Activated T-helper 1 cell treated with anti-CD3 and anti-CD28 coated beads, Interleukin-12 subunit alpha, Interleukin-12 subunit beta, Interleukin-2, Interleukin-4 antibody, amounts not matched to agents 30 ng/mL and 10 ng/mL and 1 ng/mL, durations not matched to agents 14 hours and 24 hours and 36 hours (primary cell): ENCODE results near the gene ASPG. TPM values are rescaled to one million over a fixed set of nuclear protein-coding genes. Genes with fewer than 3 reads are reported as not detected.

Source experiments
- DNase-seq: peaks from one replicate; pipeline ENCODE4 v3.0.0; 2021; ENCODE audit warnings: low spot score
- H3K27ac Mint-ChIP-seq: one replicate; pipeline ENCODE4 v1.8.0; 2021; ENCODE audit warnings: mild to moderate bottlenecking, mixed read lengths
- H3K27me3 Mint-ChIP-seq: one replicate; pipeline ENCODE4 v1.8.0; 2022; ENCODE audit warnings: mild to moderate bottlenecking, moderate library complexity, mixed read lengths; ENCODE audit not compliant: insufficient read depth
- H3K36me3 Mint-ChIP-seq: one replicate; pipeline ENCODE4 v1.8.0; 2021; ENCODE audit warnings: low read depth, mixed read lengths
- H3K4me1 Mint-ChIP-seq: one replicate; pipeline ENCODE4 v1.8.0; 2021; ENCODE audit warnings: low read depth, mixed read lengths
- H3K4me3 Mint-ChIP-seq: one replicate; pipeline ENCODE4 v1.8.0; 2021; ENCODE audit warnings: mild to moderate bottlenecking, moderate library complexity, mixed read lengths
- H3K9me3 Mint-ChIP-seq: one replicate; pipeline ENCODE4 v1.8.0; 2021; ENCODE audit warnings: mixed read lengths
- intact Hi-C: fragments of 100-400 bp; cut with micrococcal nuclease; formaldehyde crosslinking; loops from one replicate; pipeline ENCODE4 v1.15.1; 2024
- total RNA-seq: library from RNA; stranded (reverse); gene quantifications from 2 replicates; pipeline ENCODE4 v1.2.3, GENCODE V29; 2022

ASPG gene
- total RNA-seq, 1 donor from 2014 or later, result not detected

DNA sequence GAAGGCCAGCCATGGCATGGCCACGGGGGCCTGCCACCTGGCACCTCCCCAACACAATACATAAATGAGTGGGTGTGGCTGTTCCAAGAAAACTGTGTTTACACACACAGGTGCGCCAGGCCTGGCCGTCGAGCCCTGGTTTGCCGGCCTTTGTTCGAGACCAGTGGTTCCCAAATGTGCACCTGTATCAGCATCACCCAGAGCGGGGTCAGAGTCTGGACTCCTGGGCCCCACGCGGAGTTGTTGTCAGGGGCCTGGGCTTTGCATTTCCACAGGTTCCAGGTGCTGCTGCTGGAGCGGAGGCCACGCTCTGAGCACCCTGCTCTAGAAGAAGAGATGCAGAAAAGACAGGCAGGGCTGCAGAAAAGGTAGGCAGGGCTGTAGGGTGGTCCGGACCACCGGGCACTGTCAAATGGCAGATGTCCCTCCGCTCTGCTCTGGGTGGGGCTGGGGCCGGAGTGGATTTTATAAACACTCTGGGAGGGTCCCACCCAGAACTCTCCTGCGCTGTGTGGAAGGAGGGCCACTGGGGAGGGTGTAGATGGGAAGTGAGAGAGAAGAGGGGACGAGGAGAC, 4.2 kb upstream of the ASPG start:
- no peak for DNase-seq
- no peaks in the 10 kb centered on the region for H3K27me3 Mint-ChIP-seq
- no peak overlapping the region for H3K27ac Mint-ChIP-seq
- H3K36me3 Mint-ChIP-seq, result no peaks in the 10 kb centered on the region
- no peaks in the 10 kb centered on the region for H3K4me1 Mint-ChIP-seq
- H3K9me3 Mint-ChIP-seq, result no peaks in the 10 kb centered on the region
- H3K4me3 Mint-ChIP-seq, result no peak overlapping the region
- intact Hi-C loops, result no loop called here

GRCh38 chr14:104081951-104082464, 3.5 kb upstream of the ASPG start:
- no peaks in the 10 kb centered on the region for H3K27me3 Mint-ChIP-seq
- intact Hi-C loops, result no loop called here
- H3K27ac Mint-ChIP-seq, result no peak overlapping the region
- no peaks in the 10 kb centered on the region for H3K4me1 Mint-ChIP-seq
- H3K9me3 Mint-ChIP-seq, result no peaks in the 10 kb centered on the region
- H3K36me3 Mint-ChIP-seq, result no peaks in the 10 kb centered on the region
- no peak overlapping the region for H3K4me3 Mint-ChIP-seq
- DNase-seq, result no peak

DNA sequence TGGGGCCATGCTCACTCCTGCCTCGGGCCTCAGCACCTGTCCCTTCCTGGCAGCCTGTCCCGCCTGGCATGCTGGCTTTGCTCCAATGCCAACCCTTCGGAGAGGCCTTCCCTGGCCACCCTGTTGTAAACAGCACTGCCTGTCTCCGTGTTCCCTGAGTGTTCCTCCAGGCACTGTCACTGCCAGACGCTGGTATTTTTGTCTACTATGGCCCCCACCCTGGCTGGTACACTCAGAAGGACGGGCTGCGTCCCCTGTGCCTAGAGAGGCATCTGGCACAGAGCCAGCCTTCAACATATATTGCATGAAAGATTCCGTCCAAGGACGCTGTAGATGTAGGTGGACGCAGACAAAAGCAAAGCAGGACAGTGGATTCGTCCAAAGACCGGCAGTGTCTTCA, 2.7 kb upstream of the ASPG start:
- no peak for DNase-seq
- H3K27ac Mint-ChIP-seq, result no peak overlapping the region
- intact Hi-C loops, result no loop called here
- H3K36me3 Mint-ChIP-seq, result no peaks in the 10 kb centered on the region
- H3K4me3 Mint-ChIP-seq, result no peak overlapping the region
- no peaks in the 10 kb centered on the region for H3K9me3 Mint-ChIP-seq
- no peaks in the 10 kb centered on the region for H3K4me1 Mint-ChIP-seq
- H3K27me3 Mint-ChIP-seq, result no peaks in the 10 kb centered on the region

GRCh38 chr14:104084251-104085002, 1.1 kb upstream of the ASPG start:
- Mint-ChIP-seq H3K4me1 (no peaks in the 10 kb centered on the region), H3K36me3 (no peaks in the 10 kb centered on the region), H3K9me3 (no peaks in the 10 kb centered on the region), H3K27ac (no peak overlapping the region), H3K27me3 (no peaks in the 10 kb centered on the region), H3K4me3 (no peak overlapping the region)
- intact Hi-C loops, result no loop called here
- DNase-seq, result no peak

GRCh38 chr14:104085889-104086201, 345 bp downstream of the ASPG start:
- no peaks in the 10 kb centered on the region for H3K9me3 Mint-ChIP-seq
- H3K36me3 Mint-ChIP-seq, result no peaks in the 10 kb centered on the region
- H3K4me3 Mint-ChIP-seq, result no peak overlapping the region
- H3K27me3 Mint-ChIP-seq, result no peaks in the 10 kb centered on the region
- no peak for DNase-seq
- no peaks in the 10 kb centered on the region for H3K4me1 Mint-ChIP-seq
- H3K27ac Mint-ChIP-seq, result no peak overlapping the region
- intact Hi-C loops, result no loop called here

GRCh38 chr14:104086210-104086660, 735 bp downstream of the ASPG start:
- Mint-ChIP-seq H3K27ac (no peak overlapping the region), H3K4me3 (no peak overlapping the region), H3K4me1 (no peaks in the 10 kb centered on the region), H3K9me3 (no peaks in the 10 kb centered on the region), H3K36me3 (no peaks in the 10 kb centered on the region), H3K27me3 (no peaks in the 10 kb centered on the region)
- no peak for DNase-seq
- intact Hi-C loops, result no loop called here

GRCh38 chr14:104086661-104087461, 1.4 kb downstream of the ASPG start:
- intact Hi-C loops, result no loop called here
- Mint-ChIP-seq H3K4me3 (no peak overlapping the region), H3K4me1 (no peaks in the 10 kb centered on the region), H3K27me3 (no peaks in the 10 kb centered on the region), H3K9me3 (no peaks in the 10 kb centered on the region), H3K27ac (no peak overlapping the region), H3K36me3 (no peaks in the 10 kb centered on the region)
- DNase-seq, result no peak

DNA sequence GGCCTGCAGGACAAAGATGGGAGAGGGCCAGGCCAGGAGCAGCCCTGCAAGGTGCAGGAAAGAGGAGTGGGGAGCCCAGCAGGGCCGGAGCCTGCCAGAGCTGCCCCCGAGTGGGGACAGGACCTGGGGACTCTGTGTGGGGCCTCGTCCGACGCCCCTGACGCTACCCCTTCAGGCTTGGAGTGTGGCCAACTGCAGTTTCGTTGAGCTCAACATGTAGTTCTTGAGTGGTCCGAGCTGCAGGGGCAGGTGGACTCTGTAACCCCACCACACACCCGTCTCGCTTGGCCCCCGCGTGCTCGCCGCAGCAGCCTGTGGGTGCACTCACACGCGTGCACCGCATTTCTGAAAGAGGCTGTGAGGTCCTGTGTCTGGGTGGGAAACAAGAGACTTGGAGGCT, 2.0 kb downstream of the ASPG start:
- Mint-ChIP-seq H3K9me3 (no peaks in the 10 kb centered on the region), H3K27ac (no peak overlapping the region), H3K4me3 (no peak overlapping the region), H3K4me1 (no peaks in the 10 kb centered on the region), H3K36me3 (no peaks in the 10 kb centered on the region), H3K27me3 (no peaks in the 10 kb centered on the region)
- intact Hi-C loops, result no loop called here
- DNase-seq, result no peak

DNA sequence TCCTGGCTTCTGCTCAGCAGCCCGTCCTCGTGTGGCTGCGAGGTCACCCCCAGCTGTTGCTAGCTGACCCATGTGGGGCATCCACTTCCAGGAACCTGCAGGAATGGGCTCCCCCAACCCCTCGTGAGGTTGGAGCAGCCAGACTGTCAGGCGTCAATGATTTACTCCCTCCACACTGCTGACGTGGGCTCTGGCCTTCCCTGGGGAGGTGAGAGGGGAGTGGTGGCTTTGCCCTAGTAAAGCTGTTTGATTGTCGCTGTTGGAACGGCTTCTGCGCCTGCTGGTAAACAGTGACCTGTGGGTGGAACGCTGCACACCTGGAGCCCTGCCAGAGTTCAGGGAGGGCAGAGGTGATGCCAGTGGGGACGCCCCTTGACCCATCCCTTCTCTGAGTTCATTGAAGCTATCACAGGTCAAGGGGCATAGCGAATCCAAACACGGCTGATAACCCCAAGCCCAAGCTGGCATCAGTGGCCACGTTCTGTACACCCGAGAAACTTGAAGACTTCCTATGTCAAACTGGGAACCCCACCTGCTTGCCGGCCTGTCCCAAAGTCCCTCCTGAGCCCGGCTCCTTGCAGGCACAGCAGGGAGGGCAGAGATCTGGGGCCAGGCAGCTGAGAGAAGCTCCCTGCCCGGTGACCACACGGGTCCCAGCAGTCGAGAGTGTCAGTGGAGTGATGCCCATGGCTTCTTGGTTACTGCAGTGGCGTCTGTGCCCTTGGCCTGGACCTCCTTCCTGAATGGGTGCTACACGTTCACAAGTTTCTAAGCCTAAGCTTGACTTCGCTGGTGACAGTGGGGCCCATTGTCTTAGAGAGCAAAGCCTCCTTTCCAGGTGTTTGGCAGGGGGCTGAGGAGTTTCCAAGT, 2.7 kb downstream of the ASPG start:
- intact Hi-C loops, result no loop called here
- DNase-seq, result no peak
- Mint-ChIP-seq H3K9me3 (no peaks in the 10 kb centered on the region), H3K36me3 (no peaks in the 10 kb centered on the region), H3K27me3 (no peaks in the 10 kb centered on the region), H3K27ac (no peak overlapping the region), H3K4me1 (no peaks in the 10 kb centered on the region), H3K4me3 (no peak overlapping the region)

DNA sequence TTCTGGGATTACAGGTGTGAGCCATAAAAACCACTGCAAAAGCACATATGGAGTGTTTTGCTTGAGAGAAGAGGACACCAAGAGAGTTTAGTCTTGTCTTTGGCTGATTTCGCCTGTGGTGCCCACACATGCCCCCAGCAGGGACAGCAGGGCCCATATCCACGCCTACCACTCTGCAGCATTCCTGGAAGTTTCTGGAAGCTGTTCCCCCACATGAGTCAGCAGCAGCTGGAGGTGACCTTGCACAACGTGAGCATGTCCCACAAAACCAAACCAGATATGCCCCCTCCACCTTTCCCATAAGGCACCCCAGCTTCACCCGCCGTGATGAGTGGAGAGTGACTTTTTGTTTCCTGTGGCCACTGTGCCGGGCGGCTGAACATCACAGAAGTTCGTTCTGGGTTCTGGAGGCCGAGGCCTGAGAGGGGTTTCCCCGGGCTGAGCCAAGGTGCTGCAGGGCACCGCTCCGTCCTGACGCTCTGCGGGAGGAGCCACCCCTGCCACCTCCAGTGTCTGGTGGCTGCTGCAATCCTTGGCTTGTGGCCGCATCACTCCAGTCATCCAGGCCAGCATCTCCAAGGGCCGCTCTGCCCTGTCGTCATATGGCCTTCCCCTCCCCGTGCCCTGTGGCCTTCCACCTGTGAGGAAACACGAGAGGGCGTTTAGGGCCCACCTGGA, 4.7 kb downstream of the ASPG start:
- H3K9me3 Mint-ChIP-seq, result no peaks in the 10 kb centered on the region
- H3K4me1 Mint-ChIP-seq, result peaks cover 4% of the 10 kb centered on the region
- intact Hi-C loops, result no loop called here
- no peaks in the 10 kb centered on the region for H3K36me3 Mint-ChIP-seq
- no peak overlapping the region for H3K4me3 Mint-ChIP-seq
- H3K27ac Mint-ChIP-seq, result no peak overlapping the region
- no peak for DNase-seq
- no peaks in the 10 kb centered on the region for H3K27me3 Mint-ChIP-seq

DNA sequence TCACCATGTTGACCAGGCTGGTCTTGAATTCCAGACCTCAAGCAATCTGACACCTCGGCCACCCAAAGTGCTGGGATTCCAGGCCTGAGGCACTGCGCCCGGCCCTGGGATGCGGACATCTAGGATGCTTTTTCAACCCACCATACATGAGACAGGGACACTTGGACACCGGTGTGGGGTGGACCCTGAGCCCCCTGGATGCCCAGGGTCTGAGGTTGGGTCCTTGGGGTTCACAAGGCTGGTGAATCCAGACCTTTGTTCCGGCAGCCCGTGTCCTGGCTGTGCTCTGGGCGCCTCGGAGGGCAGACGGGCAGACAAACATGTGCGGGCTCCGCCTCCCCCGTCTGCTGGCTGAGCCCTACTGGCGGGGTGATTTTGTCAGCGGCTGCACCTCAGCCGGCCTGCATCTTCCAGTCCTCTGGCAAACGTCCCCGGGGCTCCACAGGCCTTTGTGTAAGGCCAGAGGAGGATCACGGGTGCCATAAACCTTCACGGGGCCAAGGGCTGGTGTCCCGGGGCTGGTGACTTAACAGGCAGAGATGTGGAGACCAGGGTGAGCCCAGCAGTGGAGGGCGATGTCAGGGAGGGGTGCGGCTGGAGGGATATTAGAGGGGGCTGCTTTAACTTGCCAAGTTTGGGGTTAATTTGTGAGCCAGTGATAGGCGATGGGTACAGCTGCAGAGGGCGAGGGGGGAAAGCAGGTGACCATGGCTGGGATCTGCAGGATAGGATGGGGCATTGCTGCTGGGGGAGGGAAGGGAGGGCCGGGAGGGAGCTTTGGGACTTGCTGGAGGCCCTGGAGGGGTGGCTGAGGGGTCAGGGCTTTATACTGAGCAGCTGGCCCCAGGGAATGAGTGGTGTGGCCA, 5.8 kb downstream of the ASPG start:
- Mint-ChIP-seq H3K27me3 (no peaks in the 10 kb centered on the region), H3K4me3 (no peak overlapping the region), H3K9me3 (no peaks in the 10 kb centered on the region), H3K4me1 (peaks cover 4% of the 10 kb centered on the region), H3K36me3 (no peaks in the 10 kb centered on the region), H3K27ac (no peak overlapping the region)
- no peak for DNase-seq
- intact Hi-C loops, result no loop called here
